CD4-positive, alpha-beta T cell (primary cell): ENCODE measurements around the gene MAPKAP1. TPM values are rescaled to one million over a fixed set of nuclear protein-coding genes. Genes with fewer than 3 reads are reported as not detected.

Source experiments
- ATAC-seq: fragments of 200-7000 bp; cut with Tn5 transposase; one replicate; pipeline ENCODE4 v1.10.0; 2022; ENCODE audit warnings: mild to moderate bottlenecking; ENCODE audit not compliant: poor library complexity
- CTCF ChIA-PET: fragments of 350-600 bp; sonication (Branson Sonifier 250); formaldehyde crosslinking; loops from one replicate; lab custom pipeline; 2021; ENCODE audit warnings: antibody characterized with exemption, inconsistent platforms; lab: Charles Lee
- POLR2A ChIA-PET: fragments of 350-600 bp; sonication (Branson Sonifier 250); formaldehyde crosslinking; loops from one replicate; lab custom pipeline; 2021; ENCODE audit warnings: antibody characterized with exemption, inconsistent platforms; lab: Charles Lee
- DNase-seq, 14 experiments: peaks; one replicate each; pipeline ENCODE4 v3.0.0-alpha.2; 2013 to 2020; ENCODE audit warnings: mixed read lengths in 2 of 14
- H3K27ac ChIP-seq, 2 donors: one replicate each; pipeline versions ENCODE4 v1.5.1 to v1.7.0; 2013; ENCODE audit warnings: low read length in 2 of 2, low read depth in 1 of 2, mild to moderate bottlenecking in 1 of 2
- H3K27me3 ChIP-seq, 2 experiments: 1 replicate in 1 of 2; 2 replicates in 1 of 2; pipeline versions ENCODE4 v1.6.1 to v1.7.0; 2013; ENCODE audit warnings: low read length in 2 of 2, control low read depth in 1 of 2, mild to moderate bottlenecking in 1 of 2, moderate library complexity in 1 of 2; ENCODE audit not compliant: insufficient read depth in 2 of 2, control insufficient read depth in 1 of 2
- H3K36me3 ChIP-seq: one replicate; pipeline ENCODE4 v1.6.1; 2013; ENCODE audit warnings: low read length, control low read depth; ENCODE audit not compliant: insufficient read depth
- H3K4me1 ChIP-seq: one replicate; pipeline ENCODE4 v1.6.1; 2013; ENCODE audit warnings: low read length, control low read depth; ENCODE audit not compliant: insufficient read depth
- H3K4me3 ChIP-seq: one replicate; pipeline ENCODE4 v1.5.1; 2013; ENCODE audit warnings: mild to moderate bottlenecking, low read length, moderate library complexity
- H3K9me3 ChIP-seq, 2 experiments: 1 replicate in 1 of 2; 2 replicates in 1 of 2; pipeline versions ENCODE4 v1.6.1 to v1.7.0; 2013; ENCODE audit warnings: low read length in 2 of 2, mild to moderate bottlenecking in 2 of 2, control low read depth in 1 of 2, moderate library complexity in 1 of 2; ENCODE audit not compliant: control insufficient read depth in 1 of 2, insufficient read depth in 1 of 2
- H3K27ac Mint-ChIP-seq: one replicate; pipeline ENCODE4 v1.8.0; 2020; ENCODE audit warnings: mixed read lengths
- H3K27me3 Mint-ChIP-seq: one replicate; pipeline ENCODE4 v1.8.0; 2021; ENCODE audit warnings: mixed read lengths
- H3K36me3 Mint-ChIP-seq: one replicate; pipeline ENCODE4 v1.8.0; 2021; ENCODE audit warnings: low read depth, mixed read lengths
- H3K4me1 Mint-ChIP-seq: one replicate; pipeline ENCODE4 v1.8.0; 2021; ENCODE audit warnings: low read depth, mixed read lengths
- H3K4me3 Mint-ChIP-seq: one replicate; pipeline ENCODE4 v1.8.0; 2020; ENCODE audit warnings: mild to moderate bottlenecking, mixed read lengths
- H3K9me3 Mint-ChIP-seq: one replicate; pipeline ENCODE4 v1.8.0; 2020; ENCODE audit warnings: mixed read lengths
- intact Hi-C, 2 experiments: fragments of 100-400 bp; cut with DNase I in 1 of 2; cut with micrococcal nuclease in 1 of 2; formaldehyde crosslinking; loops; one replicate each; pipeline versions ENCODE4 v1.15.1 to v1.9.0; 2023 to 2025; cut with DNase I, micrococcal nuclease
- total RNA-seq, 174 experiments: library from RNA in 2 of 174; stranded (reverse) in 2 of 174; gene quantifications; one replicate each; pipeline ENCODE4 v1.2.3 and lab custom pipeline; 2021 to 2026
- TF ChIP-seq, protein P1 (sequence below): fragments of 200-600 bp; IDR thresholded peaks from one replicate; pipeline ENCODE4 v1.8.0; 2022; ENCODE audit warnings: antibody characterized with exemption, mild to moderate bottlenecking

The MAPKAP1 gene
- total RNA-seq, 2 experiments from 2014 or later, result 40.3 to 44.9 TPM

DNA sequence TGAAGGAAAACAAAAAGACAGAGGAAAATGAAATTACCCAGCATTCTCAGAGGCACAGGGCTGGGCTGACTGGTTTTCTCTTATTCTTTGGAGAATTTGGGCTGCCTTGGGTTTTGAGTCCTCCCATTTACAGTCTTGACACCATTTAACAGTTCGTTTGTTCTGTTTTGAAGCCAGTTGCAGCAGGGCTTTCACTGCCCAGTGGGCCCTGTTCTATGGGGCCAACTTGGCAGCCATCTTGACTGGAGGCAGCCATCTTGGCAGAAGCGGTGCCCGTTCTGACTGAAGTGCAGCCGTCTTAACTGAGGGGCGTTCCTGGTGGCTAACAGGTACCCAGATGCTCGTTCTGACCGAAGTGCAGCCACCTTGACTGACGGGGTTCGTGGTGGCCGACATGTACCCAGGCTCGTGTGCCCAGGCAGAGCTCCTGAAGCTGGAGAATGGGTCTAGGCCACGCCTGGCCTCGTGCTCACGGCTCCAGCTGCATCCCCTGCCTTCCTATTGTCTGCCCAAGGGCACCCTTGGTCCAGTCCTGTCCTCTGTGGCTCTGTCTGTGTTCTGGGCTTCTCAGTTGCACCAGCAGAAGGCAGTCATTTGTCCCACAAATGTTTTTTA is 281.0 kb downstream of the MAPKAP1 start:
- Histone ChIP-seq H3K9me3 (no peaks in the 10 kb centered on the region), H3K36me3 (no peaks in the 10 kb centered on the region), H3K27ac (no peak overlapping the region), H3K27me3 (no peaks in the 10 kb centered on the region), H3K4me3 (no peak overlapping the region), H3K4me1 (no peaks in the 10 kb centered on the region)
- no peak for DNase-seq
- Mint-ChIP-seq H3K36me3 (no peaks in the 10 kb centered on the region), H3K27ac (no peak overlapping the region), H3K9me3 (no peaks in the 10 kb centered on the region), H3K4me3 (no peak overlapping the region), H3K4me1 (no peaks in the 10 kb centered on the region), H3K27me3 (no peaks in the 10 kb centered on the region)
- intact Hi-C loops, result no loop called here
- ChIA-PET POLR2A (no interaction called here), CTCF (no interaction called here)
- TF ChIP-seq, protein P1, sequence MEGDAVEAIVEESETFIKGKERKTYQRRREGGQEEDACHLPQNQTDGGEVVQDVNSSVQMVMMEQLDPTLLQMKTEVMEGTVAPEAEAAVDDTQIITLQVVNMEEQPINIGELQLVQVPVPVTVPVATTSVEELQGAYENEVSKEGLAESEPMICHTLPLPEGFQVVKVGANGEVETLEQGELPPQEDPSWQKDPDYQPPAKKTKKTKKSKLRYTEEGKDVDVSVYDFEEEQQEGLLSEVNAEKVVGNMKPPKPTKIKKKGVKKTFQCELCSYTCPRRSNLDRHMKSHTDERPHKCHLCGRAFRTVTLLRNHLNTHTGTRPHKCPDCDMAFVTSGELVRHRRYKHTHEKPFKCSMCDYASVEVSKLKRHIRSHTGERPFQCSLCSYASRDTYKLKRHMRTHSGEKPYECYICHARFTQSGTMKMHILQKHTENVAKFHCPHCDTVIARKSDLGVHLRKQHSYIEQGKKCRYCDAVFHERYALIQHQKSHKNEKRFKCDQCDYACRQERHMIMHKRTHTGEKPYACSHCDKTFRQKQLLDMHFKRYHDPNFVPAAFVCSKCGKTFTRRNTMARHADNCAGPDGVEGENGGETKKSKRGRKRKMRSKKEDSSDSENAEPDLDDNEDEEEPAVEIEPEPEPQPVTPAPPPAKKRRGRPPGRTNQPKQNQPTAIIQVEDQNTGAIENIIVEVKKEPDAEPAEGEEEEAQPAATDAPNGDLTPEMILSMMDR, result no peak
- no peak for ATAC-seq

DNA sequence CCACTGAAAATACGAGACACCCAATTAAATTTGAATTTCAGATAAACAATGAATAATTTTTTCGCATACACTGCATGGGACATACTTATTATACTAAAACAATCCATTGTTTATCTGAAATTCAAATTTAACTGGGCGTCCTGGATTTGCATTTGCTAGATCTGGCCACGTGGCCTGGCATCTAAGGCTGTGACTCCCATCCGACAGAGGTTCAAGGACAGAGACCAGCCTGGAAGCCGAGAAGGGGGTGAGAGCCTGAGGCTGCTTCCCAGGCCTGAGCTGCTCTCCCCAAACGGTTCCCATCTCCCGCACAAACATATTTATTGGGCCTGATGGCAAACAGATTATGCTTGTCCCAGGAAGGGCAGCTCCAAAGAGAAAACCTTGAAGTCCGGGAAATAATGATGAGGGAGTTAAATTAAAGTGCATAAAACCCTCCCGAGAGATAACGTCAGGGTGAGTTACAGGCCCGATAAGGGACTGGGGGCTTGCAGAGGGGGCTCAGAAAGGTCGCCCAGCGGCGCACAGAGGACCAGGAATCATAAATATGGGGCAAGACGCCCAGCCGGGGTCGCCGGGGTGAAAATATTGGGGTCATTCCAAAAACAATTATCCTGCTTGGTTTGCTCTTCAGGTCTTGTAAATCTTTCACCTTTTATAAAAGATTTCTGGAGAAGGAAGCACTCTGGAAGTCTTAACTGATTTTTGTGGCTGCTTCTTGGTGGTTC is 281.7 kb downstream of the MAPKAP1 start:
- no peaks in the 10 kb centered on the region for H3K9me3 Mint-ChIP-seq
- H3K27me3 ChIP-seq, result no peaks in the 10 kb centered on the region
- no peaks in the 10 kb centered on the region for H3K27me3 Mint-ChIP-seq

DNA sequence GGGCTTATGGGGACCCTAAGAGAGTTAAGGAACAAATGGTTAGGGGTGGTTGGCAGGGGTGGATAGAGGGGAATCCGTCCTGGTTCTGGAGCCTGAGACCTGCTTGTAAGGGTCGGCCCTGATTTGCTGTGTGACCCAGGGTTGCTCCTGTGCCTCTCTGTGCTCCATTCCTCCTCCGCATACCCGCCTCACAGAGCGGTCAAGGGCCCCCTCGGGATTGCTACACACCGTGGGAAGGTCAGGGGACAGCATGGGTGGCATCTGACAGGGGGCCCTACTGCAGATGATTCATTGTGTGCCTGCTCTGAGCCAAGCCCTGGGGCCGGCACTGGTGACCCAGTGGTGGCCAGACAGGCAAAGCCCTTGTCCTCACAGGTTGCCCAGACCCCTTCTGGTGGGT is 283.0 kb downstream of the MAPKAP1 start:
- Histone ChIP-seq H3K27me3 (no peaks in the 10 kb centered on the region), H3K9me3 (no peaks in the 10 kb centered on the region), H3K27ac (no peak overlapping the region), H3K4me1 (no peaks in the 10 kb centered on the region), H3K36me3 (no peaks in the 10 kb centered on the region), H3K4me3 (no peak overlapping the region)
- POLR2A ChIA-PET, result no interaction called here
- Mint-ChIP-seq H3K27ac (no peak overlapping the region), H3K27me3 (no peaks in the 10 kb centered on the region), H3K36me3 (no peaks in the 10 kb centered on the region), H3K9me3 (no peaks in the 10 kb centered on the region), H3K4me3 (no peak overlapping the region), H3K4me1 (no peaks in the 10 kb centered on the region)
- DNase-seq (no peak), ATAC-seq (no peak)
- intact Hi-C loops, result no loop called here
- TF ChIP-seq, protein P1, result no peak
- CTCF ChIA-PET, result no interaction called here

More for the DNA sequence above, 281.7 kb downstream of the MAPKAP1 start:
- TF ChIP-seq, protein P1, result no peak
- no peak overlapping the region for H3K27ac ChIP-seq
- no peak overlapping the region for H3K4me3 Mint-ChIP-seq
- ChIA-PET POLR2A (no interaction called here), CTCF (no interaction called here)
- no peaks in the 10 kb centered on the region for H3K36me3 ChIP-seq
- H3K4me1 ChIP-seq, result no peaks in the 10 kb centered on the region
- ATAC-seq, result no peak
- H3K4me3 ChIP-seq, result no peak overlapping the region
- intact Hi-C loops, result no loop called here
- no peaks in the 10 kb centered on the region for H3K9me3 ChIP-seq
- DNase-seq, result no peak
- no peaks in the 10 kb centered on the region for H3K4me1 Mint-ChIP-seq
- no peak overlapping the region for H3K27ac Mint-ChIP-seq
- no peaks in the 10 kb centered on the region for H3K36me3 Mint-ChIP-seq
